Progenitor cell of endocrine pancreas (in vitro differentiated cells): ENCODE results near the gene FBXW2. TPM values are rescaled to one million over a fixed set of nuclear protein-coding genes. Genes with fewer than 3 reads are reported as not detected.

ENCODE experiments used
- DNase-seq: peaks from one replicate; pipeline ENCODE4 v3.0.0; 2021; ENCODE audit warnings: low spot score; ENCODE audit not compliant: unreplicated experiment
- H3K27ac Mint-ChIP-seq: 2 replicates; pipeline ENCODE4 v1.8.0; 2021; ENCODE audit warnings: mild to moderate bottlenecking, moderate library complexity, mixed read lengths
- H3K27me3 Mint-ChIP-seq: 2 replicates; pipeline ENCODE4 v1.8.0; 2021; ENCODE audit warnings: mixed read lengths
- H3K36me3 Mint-ChIP-seq: 2 replicates; pipeline ENCODE4 v1.8.0; 2022; ENCODE audit warnings: mixed read lengths; ENCODE audit not compliant: insufficient read depth
- H3K4me1 Mint-ChIP-seq: 2 replicates; pipeline ENCODE4 v1.8.0; 2021; ENCODE audit warnings: low read depth, mixed read lengths
- H3K4me3 Mint-ChIP-seq: 2 replicates; pipeline ENCODE4 v1.8.0; 2021; ENCODE audit warnings: low read depth, mild to moderate bottlenecking, moderate library complexity, mixed read lengths
- H3K9me3 Mint-ChIP-seq: 2 replicates; pipeline ENCODE4 v1.8.0; 2021; ENCODE audit warnings: low read depth, mixed read lengths
- CTCF ChIP-seq: fragments of 200-600 bp; sonication (generic); IDR thresholded peaks from one replicate; pipeline ENCODE4 v1.5.0; 2021; ENCODE audit warnings: antibody characterized with exemption, mild to moderate bottlenecking; ENCODE audit not compliant: unreplicated experiment
- total RNA-seq: library from RNA; stranded (reverse); gene quantifications from 2 replicates; pipeline ENCODE4 v1.2.1, GENCODE V29; 2021

FBXW2 gene
- total RNA-seq, 1 donor from 2014 or later, result 66.0 TPM

- Mint-ChIP-seq H3K4me1 (peaks cover 26% of the 10 kb centered on the region), H3K4me3 (no peak overlapping the region), H3K27ac (no peak overlapping the region), H3K36me3 (peaks cover 5% of the 10 kb centered on the region), H3K27me3 (no peaks in the 10 kb centered on the region), H3K9me3 (no peaks in the 10 kb centered on the region)
- DNase-seq, result no peak
- no peak for TF ChIP-seq CTCF
Observed at GRCh38 chr9:120707170-120707569, 86.0 kb downstream of the FBXW2 start.

Other genes with a start within 250 kb of the FBXW2 start
- gene CDK5RAP2, start 213.2 kb downstream of the FBXW2 start, total RNA-seq, result 72.3 and 76.8 TPM in 2 replicates
- gene MEGF9, start 78.9 kb downstream of the FBXW2 start, total RNA-seq, result 22.1 and 23.4 TPM in 2 replicates
- gene PSMD5, start 49.5 kb upstream of the FBXW2 start, total RNA-seq, result 47.9 and 50.1 TPM in 2 replicates
- 27.2 and 28.4 TPM in 2 replicates for gene PHF19, start 83.8 kb upstream of the FBXW2 start, total RNA-seq
- gene TRAF1, start 133.4 kb upstream of the FBXW2 start, total RNA-seq, result 6.7 TPM in 2 replicates